ENCODE measurements around the gene FOXO1. TPM values are rescaled to one million over a fixed set of nuclear protein-coding genes. Genes with fewer than 3 reads are reported as not detected.

FOXO1 gene
- total RNA-seq, 1 donor from 2014 or later = 10.4 TPM

DNA sequence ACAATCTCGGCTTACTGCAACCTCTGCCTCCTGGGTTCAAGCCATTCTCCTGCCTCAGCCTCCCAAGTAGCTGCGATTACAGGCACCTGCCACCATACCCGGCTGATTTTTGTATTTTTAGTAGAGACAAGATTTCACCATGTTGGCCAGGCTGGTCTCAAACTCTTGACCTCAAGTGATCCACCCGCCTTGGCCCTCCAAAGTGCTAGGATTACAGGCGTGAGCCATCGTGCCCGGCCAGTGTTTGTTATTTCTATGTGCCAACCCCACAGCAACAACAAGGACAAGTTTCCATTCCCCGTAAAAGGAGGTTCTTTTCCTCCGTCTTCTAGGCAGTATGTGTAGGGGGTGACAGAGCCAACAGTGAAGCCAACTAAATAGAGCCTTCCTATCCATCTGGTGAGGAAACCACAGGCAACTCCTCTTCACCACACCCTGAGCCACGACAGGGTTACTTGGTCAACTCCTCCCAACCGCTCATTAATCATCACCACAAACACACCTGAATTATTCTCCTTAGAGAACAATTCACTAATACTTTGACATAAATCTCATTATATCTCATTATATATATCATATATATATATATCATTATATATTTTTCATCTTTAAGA, 25.5 kb downstream of the FOXO1 start:
- peaks cover 6% of the 10 kb centered on the region for H3K79me2 ChIP-seq (ENCODE audit: insufficient read depth, low read length)
- no peaks in the 10 kb centered on the region for H3K4me1 ChIP-seq (ENCODE audit: insufficient read depth, low read length)
- TF ChIP-seq EZH2 (IDR thresholded peaks at IDR 0.05; ENCODE audit: insufficient read depth, low read length) = no peak
- Mint-ChIP-seq H3K27me3 (ENCODE audit: low read depth, unreplicated experiment) (no peaks in the 10 kb centered on the region), H3K36me3 (ENCODE audit: low read depth, unreplicated experiment) (peaks cover 1% of the 10 kb centered on the region), H3K9me3 (ENCODE audit: unreplicated experiment) (no peaks in the 10 kb centered on the region), H3K27ac (ENCODE audit: unreplicated experiment) (no peak overlapping the region), H3K4me1 (ENCODE audit: low read depth, unreplicated experiment) (peaks cover 38% of the 10 kb centered on the region), H3K4me3 (ENCODE audit: unreplicated experiment) (no peak overlapping the region)
- no peak overlapping the region for H3K9ac ChIP-seq (ENCODE audit: low read length)
- H4K20me1 ChIP-seq (ENCODE audit: insufficient read depth, low read length) = peaks cover 35% of the 10 kb centered on the region
- H3K4me2 ChIP-seq (ENCODE audit: low read length) = no peak overlapping the region
- no peaks in the 10 kb centered on the region for H3K36me3 ChIP-seq (ENCODE audit: insufficient read depth, low read length)
- no peak for FAIRE-seq
- no peak overlapping the region for H3K27ac ChIP-seq (ENCODE audit: low read depth, low read length)
- no peaks in the 10 kb centered on the region for H3K27me3 ChIP-seq (ENCODE audit: insufficient read depth, low read length)
- H2AFZ ChIP-seq (ENCODE audit: low read depth, low read length) = no peak overlapping the region
- DNase-seq (ENCODE audit: low read depth) = no peak
- H3K9me3 ChIP-seq (ENCODE audit: insufficient read depth, low read depth, low read length) = no peaks in the 10 kb centered on the region
- H3K4me3 ChIP-seq (ENCODE audit: insufficient read depth, low read depth, low read length) = no peak overlapping the region

GRCh38 chr13:40640202-40640601, 26.2 kb downstream of the FOXO1 start:
- Histone ChIP-seq H3K4me1 (ENCODE audit: insufficient read depth, low read length) (no peaks in the 10 kb centered on the region), H3K27ac (ENCODE audit: low read depth, low read length) (no peak overlapping the region), H3K4me3 (ENCODE audit: insufficient read depth, low read depth, low read length) (no peak overlapping the region), H3K9ac (ENCODE audit: low read length) (no peak overlapping the region), H4K20me1 (ENCODE audit: insufficient read depth, low read length) (peaks cover 37% of the 10 kb centered on the region), H3K79me2 (ENCODE audit: insufficient read depth, low read length) (peaks cover 9% of the 10 kb centered on the region), H2AFZ (ENCODE audit: low read depth, low read length) (no peak overlapping the region), H3K36me3 (ENCODE audit: insufficient read depth, low read length) (no peaks in the 10 kb centered on the region), H3K4me2 (ENCODE audit: low read length) (no peak overlapping the region), H3K27me3 (ENCODE audit: insufficient read depth, low read length) (no peaks in the 10 kb centered on the region), H3K9me3 (ENCODE audit: insufficient read depth, low read depth, low read length) (no peaks in the 10 kb centered on the region)
- H3K4me1 Mint-ChIP-seq (ENCODE audit: low read depth, unreplicated experiment) = peaks cover 34% of the 10 kb centered on the region
- no peak for TF ChIP-seq EZH2 (IDR thresholded peaks at IDR 0.05; ENCODE audit: insufficient read depth, low read length)
- TF ChIP-seq, protein P1, sequence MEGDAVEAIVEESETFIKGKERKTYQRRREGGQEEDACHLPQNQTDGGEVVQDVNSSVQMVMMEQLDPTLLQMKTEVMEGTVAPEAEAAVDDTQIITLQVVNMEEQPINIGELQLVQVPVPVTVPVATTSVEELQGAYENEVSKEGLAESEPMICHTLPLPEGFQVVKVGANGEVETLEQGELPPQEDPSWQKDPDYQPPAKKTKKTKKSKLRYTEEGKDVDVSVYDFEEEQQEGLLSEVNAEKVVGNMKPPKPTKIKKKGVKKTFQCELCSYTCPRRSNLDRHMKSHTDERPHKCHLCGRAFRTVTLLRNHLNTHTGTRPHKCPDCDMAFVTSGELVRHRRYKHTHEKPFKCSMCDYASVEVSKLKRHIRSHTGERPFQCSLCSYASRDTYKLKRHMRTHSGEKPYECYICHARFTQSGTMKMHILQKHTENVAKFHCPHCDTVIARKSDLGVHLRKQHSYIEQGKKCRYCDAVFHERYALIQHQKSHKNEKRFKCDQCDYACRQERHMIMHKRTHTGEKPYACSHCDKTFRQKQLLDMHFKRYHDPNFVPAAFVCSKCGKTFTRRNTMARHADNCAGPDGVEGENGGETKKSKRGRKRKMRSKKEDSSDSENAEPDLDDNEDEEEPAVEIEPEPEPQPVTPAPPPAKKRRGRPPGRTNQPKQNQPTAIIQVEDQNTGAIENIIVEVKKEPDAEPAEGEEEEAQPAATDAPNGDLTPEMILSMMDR (IDR thresholded peaks at IDR 0.05; ENCODE audit: insufficient read depth, low read depth, low read length) = no peak
- no peaks in the 10 kb centered on the region for H3K9me3 Mint-ChIP-seq (ENCODE audit: unreplicated experiment)
- DNase-seq (ENCODE audit: low read depth) (no peak), FAIRE-seq (no peak)
- no peaks in the 10 kb centered on the region for H3K27me3 Mint-ChIP-seq (ENCODE audit: low read depth, unreplicated experiment)
- H3K36me3 Mint-ChIP-seq (ENCODE audit: low read depth, unreplicated experiment) = peaks cover 1% of the 10 kb centered on the region
- H3K27ac Mint-ChIP-seq (ENCODE audit: unreplicated experiment) = no peak overlapping the region
- H3K4me3 Mint-ChIP-seq (ENCODE audit: unreplicated experiment) = no peak overlapping the region

GRCh38 chr13:40639221-40639681, 27.2 kb downstream of the FOXO1 start:
- TF ChIP-seq, protein P1 (IDR thresholded peaks at IDR 0.05; ENCODE audit: insufficient read depth, low read depth, low read length) = no peak
- TF ChIP-seq EZH2 (IDR thresholded peaks at IDR 0.05; ENCODE audit: insufficient read depth, low read length) = no peak
- Histone ChIP-seq H3K36me3 (ENCODE audit: insufficient read depth, low read length) (no peaks in the 10 kb centered on the region), H3K79me2 (ENCODE audit: insufficient read depth, low read length) (peaks cover 9% of the 10 kb centered on the region), H3K4me3 (ENCODE audit: insufficient read depth, low read depth, low read length) (no peak overlapping the region), H3K4me2 (ENCODE audit: low read length) (no peak overlapping the region), H3K9ac (ENCODE audit: low read length) (no peak overlapping the region), H2AFZ (ENCODE audit: low read depth, low read length) (no peak overlapping the region), H3K4me1 (ENCODE audit: insufficient read depth, low read length) (no peaks in the 10 kb centered on the region), H4K20me1 (ENCODE audit: insufficient read depth, low read length) (peaks cover 37% of the 10 kb centered on the region), H3K27ac (ENCODE audit: low read depth, low read length) (no peak overlapping the region), H3K27me3 (ENCODE audit: insufficient read depth, low read length) (no peaks in the 10 kb centered on the region), H3K9me3 (ENCODE audit: insufficient read depth, low read depth, low read length) (no peaks in the 10 kb centered on the region)
- Mint-ChIP-seq H3K4me3 (ENCODE audit: unreplicated experiment) (no peak overlapping the region), H3K36me3 (ENCODE audit: low read depth, unreplicated experiment) (peaks cover 1% of the 10 kb centered on the region), H3K4me1 (ENCODE audit: low read depth, unreplicated experiment) (peaks cover 25% of the 10 kb centered on the region), H3K27ac (ENCODE audit: unreplicated experiment) (peak overlapping the region; percentile 84), H3K27me3 (ENCODE audit: low read depth, unreplicated experiment) (no peaks in the 10 kb centered on the region), H3K9me3 (ENCODE audit: unreplicated experiment) (no peaks in the 10 kb centered on the region)
- DNase-seq (ENCODE audit: low read depth) (no peak), FAIRE-seq (no peak)

Measured in astrocyte (in vitro differentiated cells and primary cell).